Mucosa of descending colon (tissue), 3 donors: Measurements from ENCODE around the gene FGFR2. TPM values are rescaled to one million over a fixed set of nuclear protein-coding genes. Genes with fewer than 3 reads are reported as not detected.

Experiments
- ATAC-seq: fragments of 200-7000 bp; cut with Tn5 transposase; one replicate; pipeline ENCODE4 v1.9.1; 2020; ENCODE audit warnings: mild to moderate bottlenecking, moderate library complexity
- DNase-seq, 3 donors: peaks; one replicate each; pipeline ENCODE4 v3.0.0-alpha.2; 2020
- H3K36me3 ChIP-seq: fragments of 200-600 bp; one replicate; pipeline ENCODE4 v1.8.0; 2021; ENCODE audit warnings: low read depth, mild to moderate bottlenecking
- H3K4me1 ChIP-seq: fragments of 200-600 bp; one replicate; pipeline ENCODE4 v1.8.0; 2021; ENCODE audit warnings: low read depth, mild to moderate bottlenecking
- H3K4me3 ChIP-seq: fragments of 200-600 bp; one replicate; pipeline ENCODE4 v1.8.0; 2021; ENCODE audit warnings: mild to moderate bottlenecking
- H3K9me3 ChIP-seq: fragments of 200-600 bp; one replicate; pipeline ENCODE4 v1.8.0; 2021; ENCODE audit warnings: mild to moderate bottlenecking
- intact Hi-C, 2 donors: fragments of 100-400 bp; cut with DNase I in 1 of 2; cut with micrococcal nuclease in 1 of 2; formaldehyde crosslinking; loops; one replicate each; pipeline versions ENCODE4 v1.11.0 to v1.11.1; 2022; cut with DNase I, micrococcal nuclease
- total RNA-seq, 3 donors: library from RNA; stranded (reverse); fragmentation: NEBNext Ultra II Directional in 2 of 3; extraction: Animal tissue kit (Norgen Biotek cat#: 25700) in 2 of 3; gene quantifications; one replicate each; pipeline versions ENCODE4 v1.2.1 to v1.2.4, GENCODE V29; 2021 to 2023
- TF ChIP-seq, protein P1 (sequence below): fragments of 200-600 bp; IDR thresholded peaks from one replicate; pipeline ENCODE4 v1.8.0; 2022; ENCODE audit warnings: antibody characterized with exemption, mild to moderate bottlenecking
- donor health status: DM: no; HTN: no; CAD: no; lungs with moderate emphysema.
- donor health status: DM: no; HTN: no; CAD: no.
- donor health status: DM: no; HTN: yes; CAD: no.

Gene FGFR2
- total RNA-seq, 3 donors from 2014 or later = 64.3 to 138 (median 77.5) TPM

DNA sequence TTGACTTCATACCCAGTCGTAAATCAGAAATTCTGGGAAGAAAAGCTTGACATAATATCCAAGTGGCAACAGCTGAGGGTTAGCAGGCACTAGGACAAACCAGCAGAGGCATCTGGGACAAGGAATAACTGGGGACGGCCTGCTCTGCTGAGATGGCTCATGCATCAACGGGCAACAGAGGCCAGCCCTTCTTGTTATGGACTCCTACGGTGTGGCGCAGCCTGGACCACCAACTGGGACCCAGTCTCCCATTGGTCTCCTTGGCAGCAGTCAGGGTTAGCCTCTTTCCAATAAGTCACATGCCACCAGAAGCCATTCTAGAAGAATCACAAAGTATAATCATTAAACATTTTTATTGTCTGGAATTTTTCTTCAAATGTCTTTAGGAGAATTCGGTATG lies 15.0 kb downstream of the FGFR2 start:
- Histone ChIP-seq H3K4me3 (no peak overlapping the region), H3K36me3 (no peaks in the 10 kb centered on the region), H3K9me3 (no peaks in the 10 kb centered on the region), H3K4me1 (no peaks in the 10 kb centered on the region)
- TF ChIP-seq, protein P1, sequence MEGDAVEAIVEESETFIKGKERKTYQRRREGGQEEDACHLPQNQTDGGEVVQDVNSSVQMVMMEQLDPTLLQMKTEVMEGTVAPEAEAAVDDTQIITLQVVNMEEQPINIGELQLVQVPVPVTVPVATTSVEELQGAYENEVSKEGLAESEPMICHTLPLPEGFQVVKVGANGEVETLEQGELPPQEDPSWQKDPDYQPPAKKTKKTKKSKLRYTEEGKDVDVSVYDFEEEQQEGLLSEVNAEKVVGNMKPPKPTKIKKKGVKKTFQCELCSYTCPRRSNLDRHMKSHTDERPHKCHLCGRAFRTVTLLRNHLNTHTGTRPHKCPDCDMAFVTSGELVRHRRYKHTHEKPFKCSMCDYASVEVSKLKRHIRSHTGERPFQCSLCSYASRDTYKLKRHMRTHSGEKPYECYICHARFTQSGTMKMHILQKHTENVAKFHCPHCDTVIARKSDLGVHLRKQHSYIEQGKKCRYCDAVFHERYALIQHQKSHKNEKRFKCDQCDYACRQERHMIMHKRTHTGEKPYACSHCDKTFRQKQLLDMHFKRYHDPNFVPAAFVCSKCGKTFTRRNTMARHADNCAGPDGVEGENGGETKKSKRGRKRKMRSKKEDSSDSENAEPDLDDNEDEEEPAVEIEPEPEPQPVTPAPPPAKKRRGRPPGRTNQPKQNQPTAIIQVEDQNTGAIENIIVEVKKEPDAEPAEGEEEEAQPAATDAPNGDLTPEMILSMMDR = no peak
- ATAC-seq (no peak), DNase-seq (no peak)
- intact Hi-C loops = no loop called here

DNA sequence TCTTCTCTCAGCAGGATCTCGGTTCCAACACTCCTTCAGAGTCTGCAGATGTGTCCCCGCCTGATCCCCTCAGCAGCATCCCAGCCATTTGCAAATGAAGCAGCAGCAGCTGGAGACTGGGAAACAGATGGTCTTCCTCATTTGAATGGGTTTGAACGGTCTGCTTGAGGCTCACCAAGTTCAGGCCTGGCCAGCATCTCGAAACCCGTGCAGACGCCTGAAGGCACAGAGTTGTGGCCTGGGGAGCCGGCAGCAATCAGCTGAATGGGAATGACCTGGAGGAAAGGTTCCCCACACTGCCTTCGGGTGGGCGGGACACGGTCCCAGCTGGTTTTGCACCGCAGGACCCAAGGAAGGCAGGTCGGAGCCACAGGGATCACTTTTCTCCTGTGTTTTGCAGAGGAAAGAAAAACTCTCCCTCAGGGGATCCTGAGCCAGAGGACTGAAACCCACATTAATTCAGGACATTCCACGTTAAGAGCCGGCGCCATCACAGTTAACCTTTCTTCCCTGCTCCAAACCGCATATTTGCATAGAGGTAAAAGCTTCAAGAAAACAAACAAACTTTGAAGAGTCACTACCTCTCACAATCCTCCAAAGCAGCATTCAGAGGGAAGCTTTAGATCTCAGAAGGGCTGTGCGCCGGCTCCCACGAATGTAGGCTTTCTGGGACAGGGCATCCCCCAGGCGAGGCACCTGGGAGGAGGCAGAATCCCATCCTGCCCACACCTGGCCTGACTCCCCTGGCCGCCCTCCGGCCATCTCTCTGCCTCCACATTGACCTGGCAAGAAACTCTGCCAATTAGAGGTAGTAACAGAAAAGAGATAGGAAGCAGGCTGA lies 17.7 kb downstream of the FGFR2 start:
- H3K4me1 ChIP-seq = no peaks in the 10 kb centered on the region
- H3K4me3 ChIP-seq = no peak overlapping the region
- DNase-seq (peak in 1 of 3 donors; percentile 18), ATAC-seq (no peak)
- TF ChIP-seq, protein P1 = no peak
- H3K9me3 ChIP-seq = no peaks in the 10 kb centered on the region
- intact Hi-C loops = no loop called here
- H3K36me3 ChIP-seq = no peaks in the 10 kb centered on the region

GRCh38 chr10:121579656-121580055 lies 18.6 kb downstream of the FGFR2 start:
- no peaks in the 10 kb centered on the region for H3K9me3 ChIP-seq
- DNase-seq (no peak), ATAC-seq (no peak)
- no peaks in the 10 kb centered on the region for H3K4me1 ChIP-seq
- TF ChIP-seq, protein P1 = no peak
- intact Hi-C loops = no loop called here
- no peaks in the 10 kb centered on the region for H3K36me3 ChIP-seq
- no peak overlapping the region for H3K4me3 ChIP-seq

DNA sequence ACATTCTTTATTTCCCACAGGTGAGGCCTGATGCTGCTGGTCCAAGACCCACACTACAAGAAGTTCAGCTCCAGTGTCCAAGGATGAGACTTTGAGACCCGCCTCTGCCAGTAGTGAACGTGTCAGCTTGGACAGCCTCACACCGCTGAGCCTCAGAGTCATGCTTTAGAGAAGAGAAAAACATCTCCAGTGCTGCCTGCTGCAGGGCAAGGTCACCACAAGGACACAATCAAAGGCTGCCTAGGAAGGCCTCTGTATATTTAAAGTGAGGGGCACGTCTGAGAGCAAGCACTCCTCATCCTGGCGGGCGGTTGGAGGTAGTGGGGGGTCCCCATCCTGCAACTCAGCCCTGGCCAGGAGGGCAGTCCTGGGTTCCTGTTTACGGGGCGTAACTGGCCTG lies 19.3 kb downstream of the FGFR2 start:
- Histone ChIP-seq H3K36me3 (no peaks in the 10 kb centered on the region), H3K9me3 (no peaks in the 10 kb centered on the region), H3K4me1 (no peaks in the 10 kb centered on the region), H3K4me3 (no peak overlapping the region)
- intact Hi-C loops = no loop called here
- TF ChIP-seq, protein P1 = no peak
- ATAC-seq (no peak), DNase-seq (no peak)

DNA sequence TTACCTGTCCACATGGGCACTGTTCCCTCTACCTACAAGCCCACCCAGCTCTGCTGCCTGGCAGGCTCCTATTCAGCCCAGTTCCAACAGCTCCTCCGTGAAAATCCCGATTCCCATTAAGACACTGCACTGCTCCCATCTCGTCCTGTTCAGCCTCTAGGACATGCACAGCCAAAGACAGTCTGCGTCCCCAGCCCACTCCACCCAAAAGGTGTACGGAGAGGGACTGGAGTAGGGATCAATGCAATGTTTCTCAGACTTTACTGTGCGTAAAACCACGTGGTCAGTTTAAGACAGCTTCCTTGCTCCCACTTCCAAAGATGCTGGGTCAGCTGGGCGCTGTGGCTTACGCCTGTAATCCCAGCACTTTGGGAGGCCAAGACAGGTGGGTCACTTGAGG lies 19.9 kb downstream of the FGFR2 start:
- no peak for DNase-seq
- intact Hi-C loops = no loop called here
- ATAC-seq = no peak
- TF ChIP-seq, protein P1 = no peak
- Histone ChIP-seq H3K36me3 (no peaks in the 10 kb centered on the region), H3K4me3 (no peak overlapping the region), H3K9me3 (no peaks in the 10 kb centered on the region), H3K4me1 (peaks cover 2% of the 10 kb centered on the region)
